Trophoblast cell (in vitro differentiated cells and primary cell): Measurements from ENCODE around the gene GALNT7.

ENCODE experiments used
- DNase-seq, 2 donors: peaks; one replicate each; pipeline ENCODE4 v3.0.0-alpha.2; 2016
- H2AFZ ChIP-seq: 2 replicates; pipeline ENCODE4 v1.6.1; 2013; ENCODE audit warnings: low read length, moderate library complexity, mild to moderate bottlenecking; ENCODE audit not compliant: insufficient read depth, poor library complexity
- H2AK5ac ChIP-seq: 2 replicates; pipeline ENCODE4 v1.6.1; 2013; ENCODE audit warnings: mild to moderate bottlenecking, low read length
- H2BK120ac ChIP-seq: 2 replicates; pipeline ENCODE4 v1.6.1; 2013; ENCODE audit warnings: low read length, mild to moderate bottlenecking, moderate library complexity; ENCODE audit not compliant: insufficient read depth, poor library complexity
- H2BK12ac ChIP-seq: 2 replicates; pipeline ENCODE4 v1.6.1; 2013; ENCODE audit warnings: mild to moderate bottlenecking, low read length, moderate library complexity
- H2BK5ac ChIP-seq: 2 replicates; pipeline ENCODE4 v1.6.1; 2013; ENCODE audit warnings: low read length, low read depth, moderate library complexity, mild to moderate bottlenecking; ENCODE audit not compliant: poor library complexity
- H3K14ac ChIP-seq: 2 replicates; pipeline ENCODE4 v1.6.1; 2013; ENCODE audit warnings: mild to moderate bottlenecking, low read length
- H3K18ac ChIP-seq: 2 replicates; pipeline ENCODE4 v1.6.1; 2013; ENCODE audit warnings: mild to moderate bottlenecking, low read length
- H3K23ac ChIP-seq: 2 replicates; pipeline ENCODE4 v1.6.1; 2013; ENCODE audit warnings: low read length
- H3K27ac ChIP-seq: 2 replicates; pipeline ENCODE4 v1.5.1; 2013; ENCODE audit warnings: low read depth, mild to moderate bottlenecking, inconsistent platforms, low read length, moderate library complexity
- H3K27me3 ChIP-seq: 2 replicates; pipeline ENCODE4 v1.6.1; 2013; ENCODE audit warnings: inconsistent platforms, mild to moderate bottlenecking, low read length, moderate library complexity; ENCODE audit not compliant: insufficient read depth
- H3K36me3 ChIP-seq, 2 experiments: 1 replicate in 1 of 2; 2 replicates in 1 of 2; pipeline ENCODE4 v1.6.1; 2013; ENCODE audit warnings: low read length in 2 of 2, mild to moderate bottlenecking in 2 of 2, moderate library complexity in 1 of 2; ENCODE audit not compliant: insufficient read depth in 2 of 2, control insufficient read depth in 1 of 2
- H3K4ac ChIP-seq: 2 replicates; pipeline ENCODE4 v1.6.1; 2013; ENCODE audit warnings: low read depth, mild to moderate bottlenecking, low read length, moderate library complexity
- H3K4me1 ChIP-seq, 2 experiments: 1 replicate in 1 of 2; 2 replicates in 1 of 2; pipeline ENCODE4 v1.6.1; 2013; ENCODE audit warnings: low read length in 2 of 2, mild to moderate bottlenecking in 2 of 2, moderate library complexity in 1 of 2; ENCODE audit not compliant: insufficient read depth in 2 of 2, control insufficient read depth in 1 of 2
- H3K4me2 ChIP-seq: 2 replicates; pipeline ENCODE4 v1.6.1; 2013; ENCODE audit warnings: inconsistent platforms, mild to moderate bottlenecking, low read length, moderate library complexity
- H3K4me3 ChIP-seq: 2 replicates; pipeline ENCODE4 v1.5.1; 2013; ENCODE audit warnings: mild to moderate bottlenecking, low read depth, low read length, inconsistent platforms
- H3K79me1 ChIP-seq: one replicate; pipeline ENCODE4 v1.6.1; 2013; ENCODE audit warnings: low read length
- H3K79me2 ChIP-seq: 2 replicates; pipeline ENCODE4 v1.6.1; 2013; ENCODE audit warnings: low read length, mild to moderate bottlenecking; ENCODE audit not compliant: control insufficient read depth, insufficient read depth, poor library complexity
- H3K9ac ChIP-seq: 2 replicates; pipeline ENCODE4 v1.6.1; 2013; ENCODE audit warnings: mild to moderate bottlenecking, low read length
- H3K9me3 ChIP-seq: 2 replicates; pipeline ENCODE4 v1.6.1; 2013; ENCODE audit warnings: low read depth, mild to moderate bottlenecking, control low read depth, inconsistent platforms, low read length; ENCODE audit not compliant: insufficient read depth
- H4K12ac ChIP-seq: 2 replicates; pipeline ENCODE4 v1.6.1; 2013; ENCODE audit warnings: low read depth, mild to moderate bottlenecking, low read length, moderate library complexity
- H4K8ac ChIP-seq: 2 replicates; pipeline ENCODE4 v1.6.1; 2013; ENCODE audit warnings: low read depth, mild to moderate bottlenecking, low read length, moderate library complexity
- H4K91ac ChIP-seq: one replicate; pipeline ENCODE4 v1.6.1; 2013; ENCODE audit warnings: low read depth, mild to moderate bottlenecking, low read length, moderate library complexity
- WGBS: extraction: QIAGEN DNeasy Blood & Tissue Kit; methylation state at CpG from one replicate; pipeline ENCODE4 v1.1.7; 2013; ENCODE audit warnings: missing lambda C conversion rate; ENCODE audit not compliant: insufficient read length, insufficient coverage; ENCODE audit errors: extremely low coverage; 5-methylcytosine and 5-hydroxymethylcytosine counted together

Gene GALNT7

DNA sequence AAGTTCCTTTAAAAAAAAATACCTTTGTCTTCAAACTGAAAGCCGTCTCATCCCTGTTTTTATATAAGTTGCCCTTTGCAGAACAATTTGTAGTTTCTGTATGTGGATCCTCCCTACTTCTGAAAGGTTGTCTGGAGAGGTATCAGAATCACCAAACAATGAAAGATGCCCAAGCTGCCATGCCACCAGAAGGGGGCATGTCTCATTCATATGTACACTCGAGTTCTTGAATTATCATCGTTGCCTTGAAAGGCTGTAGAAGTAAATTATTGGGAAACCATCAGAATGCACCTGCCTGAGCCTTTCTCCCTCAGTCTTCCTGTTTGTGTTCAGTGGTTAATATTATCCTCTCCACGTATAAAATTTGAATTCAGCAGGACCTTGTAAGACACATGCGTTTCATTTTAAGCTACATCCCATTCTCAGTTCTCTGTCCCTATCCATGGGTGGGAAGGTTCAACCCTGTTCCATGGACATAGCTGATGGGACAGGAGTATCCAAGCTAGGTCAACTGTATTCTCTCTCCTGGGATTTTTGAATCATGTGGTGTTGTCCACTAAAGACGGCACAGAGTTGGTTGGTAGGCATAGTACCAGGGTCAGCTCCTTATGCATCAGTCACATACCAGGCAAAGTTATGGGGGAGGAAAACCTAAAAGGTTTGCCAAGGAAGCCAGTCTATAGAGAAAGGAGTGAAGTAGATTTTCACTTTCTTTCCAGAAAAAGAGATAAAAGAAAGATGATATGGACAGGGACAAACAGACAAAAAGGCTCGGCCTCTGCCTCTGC lies 24.0 kb downstream of the GALNT7 start:
- Histone ChIP-seq H3K4me1 (peaks cover 0 to 3% of the 10 kb centered on the region in 2 experiments), H2BK12ac (no peak overlapping the region), H3K79me1 (no peaks in the 10 kb centered on the region), H2AFZ (no peak overlapping the region), H3K27ac (no peak overlapping the region), H3K4ac (no peak overlapping the region), H3K14ac (no peak overlapping the region), H3K79me2 (no peaks in the 10 kb centered on the region), H4K91ac (no peak overlapping the region), H2BK120ac (no peak overlapping the region), H3K9ac (no peak overlapping the region), H3K27me3 (no peaks in the 10 kb centered on the region), H2AK5ac (no peak overlapping the region), H3K4me3 (no peak overlapping the region), H3K23ac (no peak overlapping the region), H4K12ac (no peak overlapping the region), H3K9me3 (no peaks in the 10 kb centered on the region), H2BK5ac (no peak overlapping the region), H3K4me2 (no peak overlapping the region), H4K8ac (no peak overlapping the region), H3K36me3 (no peaks in the 10 kb centered on the region), H3K18ac (no peak overlapping the region)
- WGBS, result no CpG with 5 or more reads among the region's 7 CpGs
- no peak for DNase-seq

DNA sequence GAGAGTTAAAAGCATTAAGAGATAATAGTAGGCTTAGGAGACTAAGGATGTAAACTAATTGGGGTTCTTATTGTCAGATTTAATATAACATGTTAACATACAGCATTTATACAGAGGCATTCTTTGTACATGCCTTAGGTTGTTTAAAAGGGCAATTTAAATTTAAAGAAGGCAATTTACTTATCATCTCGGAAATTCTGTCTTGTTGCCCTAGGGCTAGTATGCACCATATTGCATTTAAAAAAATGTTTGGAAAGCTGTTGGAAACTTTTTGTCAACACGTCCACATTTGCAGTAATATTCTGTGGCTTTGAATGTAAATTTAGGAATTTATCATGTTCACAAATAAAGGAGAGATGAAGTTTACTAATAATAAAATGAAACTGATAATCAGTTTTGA lies 25.5 kb downstream of the GALNT7 start:
- H3K18ac ChIP-seq, result no peak overlapping the region
- no peak overlapping the region for H3K4ac ChIP-seq
- WGBS, result no CpG with 5 or more reads among the region's 2 CpGs
- H3K4me3 ChIP-seq, result no peak overlapping the region
- H3K14ac ChIP-seq, result no peak overlapping the region
- no peak overlapping the region for H4K91ac ChIP-seq
- H2AK5ac ChIP-seq, result no peak overlapping the region
- no peak overlapping the region for H3K23ac ChIP-seq
- no peaks in the 10 kb centered on the region for H3K9me3 ChIP-seq
- H3K79me2 ChIP-seq, result no peaks in the 10 kb centered on the region
- no peak overlapping the region for H3K4me2 ChIP-seq
- H3K9ac ChIP-seq, result no peak overlapping the region
- no peak overlapping the region for H2AFZ ChIP-seq
- no peak overlapping the region for H2BK12ac ChIP-seq
- no peak overlapping the region for H3K27ac ChIP-seq
- no peaks in the 10 kb centered on the region for H3K27me3 ChIP-seq
- peaks cover 0 to 6% of the 10 kb centered on the region in 2 experiments for H3K4me1 ChIP-seq
- DNase-seq, result peak in 1 of 2 donors; percentile 49
- no peaks in the 10 kb centered on the region for H3K79me1 ChIP-seq
- H2BK5ac ChIP-seq, result no peak overlapping the region
- H4K8ac ChIP-seq, result no peak overlapping the region
- H4K12ac ChIP-seq, result no peak overlapping the region
- H3K36me3 ChIP-seq, result no peaks in the 10 kb centered on the region
- no peak overlapping the region for H2BK120ac ChIP-seq

DNA sequence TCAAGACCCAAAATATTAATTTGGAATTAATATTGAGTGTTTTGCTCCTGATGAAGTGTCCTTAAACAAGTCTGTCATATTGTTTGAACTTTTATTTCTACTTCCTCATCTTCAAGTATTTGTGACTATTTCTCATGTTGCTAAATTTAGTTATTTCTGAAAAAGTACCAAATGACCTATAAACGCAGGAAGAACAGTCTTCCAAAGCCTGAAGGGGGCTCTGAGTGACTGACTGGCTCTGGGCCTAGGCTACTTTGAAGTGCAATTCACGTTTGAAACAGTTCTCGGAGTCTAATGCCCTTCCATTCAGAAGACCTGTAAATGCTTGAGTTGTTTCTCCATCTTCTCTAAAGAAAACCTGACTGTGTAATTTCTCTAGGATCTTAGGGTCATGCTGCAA lies 26.5 kb downstream of the GALNT7 start:
- Histone ChIP-seq H2BK12ac (no peak overlapping the region), H3K14ac (no peak overlapping the region), H3K27ac (no peak overlapping the region), H3K79me1 (no peaks in the 10 kb centered on the region), H3K4ac (no peak overlapping the region), H3K4me3 (no peak overlapping the region), H2BK5ac (no peak overlapping the region), H3K9ac (no peak overlapping the region), H3K23ac (no peak overlapping the region), H4K12ac (no peak overlapping the region), H3K4me2 (no peak overlapping the region), H3K36me3 (no peaks in the 10 kb centered on the region), H3K27me3 (no peaks in the 10 kb centered on the region), H4K8ac (no peak overlapping the region), H3K4me1 (peaks cover 0 to 6% of the 10 kb centered on the region in 2 experiments), H2AFZ (no peak overlapping the region), H2AK5ac (no peak overlapping the region), H3K18ac (no peak overlapping the region), H3K79me2 (no peaks in the 10 kb centered on the region), H4K91ac (no peak overlapping the region), H2BK120ac (no peak overlapping the region), H3K9me3 (no peaks in the 10 kb centered on the region)
- DNase-seq, result no peak
- WGBS, result no CpG with 5 or more reads among the region's 3 CpGs

DNA sequence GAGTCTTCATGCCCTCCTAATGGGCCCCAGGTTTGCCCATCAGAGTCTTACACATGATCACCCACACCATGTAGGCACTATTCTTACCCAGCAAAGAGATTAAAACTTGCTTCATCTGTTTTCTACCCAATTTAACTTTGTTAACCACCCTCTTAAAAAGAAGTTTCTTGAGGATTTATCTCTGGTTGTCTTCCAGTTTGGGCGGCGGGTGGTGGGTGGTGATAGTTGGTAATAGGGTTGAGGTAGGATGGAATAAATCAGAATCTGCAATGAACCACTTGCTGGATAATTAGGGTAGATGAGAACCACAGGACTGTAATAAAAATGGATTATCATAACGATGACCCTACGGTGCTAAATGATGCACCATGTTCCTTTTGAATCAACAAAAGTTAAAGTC lies 30.9 kb downstream of the GALNT7 start:
- Histone ChIP-seq H3K36me3 (no peaks in the 10 kb centered on the region), H4K8ac (no peak overlapping the region), H3K9me3 (no peaks in the 10 kb centered on the region), H3K4ac (no peak overlapping the region), H3K79me2 (no peaks in the 10 kb centered on the region), H4K91ac (no peak overlapping the region), H4K12ac (no peak overlapping the region), H3K27me3 (no peaks in the 10 kb centered on the region), H2BK12ac (no peak overlapping the region), H3K14ac (no peak overlapping the region), H3K4me1 (peaks cover 0 to 6% of the 10 kb centered on the region in 2 experiments), H2AK5ac (no peak overlapping the region), H2BK5ac (no peak overlapping the region), H3K79me1 (no peaks in the 10 kb centered on the region), H3K18ac (no peak overlapping the region), H3K9ac (no peak overlapping the region), H3K4me2 (no peak overlapping the region), H2BK120ac (no peak overlapping the region), H3K4me3 (no peak overlapping the region), H2AFZ (no peak overlapping the region), H3K23ac (no peak overlapping the region), H3K27ac (no peak overlapping the region)
- DNase-seq, result no peak
- 100% methylated on average over 2 of the region's 4 CpGs for WGBS
